NCI-H524 (cell line): ENCODE data around the gene PHF21B.
"Not testable (repeated sequence)": the region's sequence is repeated elsewhere in the genome, so short reads cannot be mapped to it uniquely, and the experiment has no call there.

Source experiments
- DNase-seq, 2 experiments: peaks; one replicate each; lab custom pipeline; 2025; lab: John Stamatoyannopoulos, UW

Gene PHF21B

GRCh38 chr22:44933666-44934453 lies 75.9 kb downstream of the PHF21B start:
- no peak for DNase-seq

GRCh38 chr22:44932493-44932892 lies 77.3 kb downstream of the PHF21B start:
- DNase-seq, result no peak

GRCh38 chr22:44931766-44932165 lies 78.0 kb downstream of the PHF21B start:
- no peak for DNase-seq

DNA sequence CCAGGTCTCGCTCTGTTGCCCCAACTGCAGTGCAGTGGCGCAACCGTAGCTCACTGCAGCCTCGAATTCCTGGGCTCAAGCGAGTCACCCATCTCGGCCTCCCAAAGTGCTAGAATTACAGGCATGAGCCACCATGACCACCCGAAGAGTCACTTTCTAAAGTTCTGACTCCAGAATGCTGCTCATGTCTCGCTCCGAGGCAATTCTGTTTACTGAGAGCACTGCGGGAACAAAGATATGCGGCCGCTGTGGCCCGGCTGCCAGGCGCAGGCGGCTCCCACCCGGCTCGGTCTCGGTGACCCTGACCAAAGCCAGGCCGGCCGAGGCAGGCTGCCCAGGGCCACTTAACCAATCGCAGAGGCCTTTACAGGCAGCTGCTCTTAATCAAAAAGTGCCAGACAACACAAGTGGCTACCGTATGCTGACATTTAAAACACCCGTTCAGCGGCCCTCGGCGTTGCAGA lies 78.7 kb downstream of the PHF21B start:
- DNase-seq, result no peak

GRCh38 chr22:44930711-44931035 lies 79.1 kb downstream of the PHF21B start:
- DNase-seq, result no peak

DNA sequence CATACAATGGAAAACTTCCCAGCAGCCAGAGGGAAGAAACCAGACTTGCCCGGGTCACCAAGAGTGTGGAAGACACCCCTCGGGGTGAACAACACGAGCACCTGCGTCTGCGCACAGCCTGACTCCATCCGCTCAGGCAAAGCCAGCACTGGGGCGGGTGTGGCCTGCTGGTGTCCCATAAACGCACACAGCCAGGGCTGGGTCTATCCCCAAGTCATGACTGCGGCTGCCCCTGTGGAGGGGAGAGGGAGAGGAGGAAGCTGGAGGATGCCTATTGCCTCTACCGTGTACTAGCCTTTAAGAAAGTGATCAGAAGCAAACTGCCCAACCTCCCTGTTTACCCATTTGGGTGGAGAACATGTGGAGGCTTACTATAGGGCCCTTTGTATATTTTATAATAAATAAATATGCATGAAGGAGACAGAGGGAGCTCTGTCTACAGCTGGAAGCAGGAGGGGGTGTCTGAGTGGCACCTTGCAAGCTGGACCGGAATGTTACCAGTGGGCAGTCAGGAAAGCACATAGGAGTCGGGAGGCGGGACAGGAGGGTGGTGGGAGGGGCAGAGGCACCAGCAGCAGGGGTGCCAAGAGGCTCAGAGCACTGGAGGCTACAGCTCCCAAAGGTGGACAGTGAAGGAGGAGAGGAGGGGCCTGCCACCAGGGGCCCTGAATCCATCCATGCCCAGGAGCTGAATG lies 79.6 kb downstream of the PHF21B start:
- DNase-seq, result no peak

DNA sequence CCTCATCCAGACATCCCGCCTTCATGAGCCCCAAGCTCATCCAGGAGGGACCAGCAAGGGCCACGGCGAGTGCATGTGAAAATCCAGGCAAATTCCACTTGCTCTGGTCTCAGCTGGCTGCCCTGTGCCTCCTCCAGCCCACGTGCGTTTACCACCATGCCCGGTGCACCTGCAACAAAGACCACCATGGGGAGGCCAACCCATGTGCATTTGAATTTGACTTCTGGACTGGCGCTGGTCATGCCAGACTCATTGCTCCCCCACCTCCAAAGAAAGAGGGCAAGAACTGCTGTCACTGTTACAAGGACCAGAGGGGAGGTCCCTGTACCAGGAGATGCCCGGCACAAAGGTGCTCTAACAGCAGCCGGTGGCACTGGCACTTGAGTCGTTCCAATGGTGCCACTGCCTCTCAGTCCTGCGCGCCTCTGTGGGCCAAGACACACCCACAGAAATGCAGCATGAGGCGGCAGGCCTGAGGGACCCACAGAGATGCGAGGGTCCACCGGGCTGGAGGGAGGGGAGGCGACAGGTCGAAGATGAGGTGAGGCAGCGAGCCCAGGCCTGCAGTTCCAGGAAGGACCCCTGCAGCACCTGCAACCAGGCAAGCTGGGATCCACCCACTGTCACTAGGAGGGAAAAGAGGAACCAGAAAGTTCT lies 80.3 kb downstream of the PHF21B start:
- DNase-seq, result no peak

DNA sequence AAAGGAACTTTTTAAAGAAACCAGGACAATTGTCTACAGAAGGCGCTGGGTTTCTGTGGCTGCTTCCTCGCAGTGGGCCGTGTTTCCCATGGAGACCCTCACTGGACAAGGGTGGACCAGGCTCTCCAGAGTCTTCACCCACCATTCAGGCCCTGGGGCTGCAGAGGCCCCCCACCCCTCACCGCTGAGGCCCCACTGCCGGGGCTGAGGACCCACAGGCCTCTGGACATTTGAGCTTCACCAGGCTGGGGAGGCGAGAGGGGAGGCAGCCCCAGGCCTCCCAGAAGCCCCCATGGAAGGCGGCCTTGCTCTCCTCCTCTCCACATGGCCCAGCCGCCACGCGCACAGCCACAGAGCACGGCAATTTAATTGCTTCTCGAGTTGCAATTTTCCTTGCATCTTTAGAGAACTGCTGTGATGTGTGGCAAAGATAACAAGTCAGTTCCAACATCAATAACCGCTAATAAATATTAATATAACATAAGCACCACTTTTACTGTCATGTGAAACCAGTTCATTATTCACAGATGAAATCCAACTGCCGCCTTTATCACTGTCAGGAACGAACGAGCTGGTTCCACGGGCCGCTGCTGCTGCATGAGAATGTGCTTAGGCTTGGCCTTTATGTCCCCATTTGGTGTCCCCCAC lies 81.0 kb downstream of the PHF21B start:
- DNase-seq, result no peak

- no peak for DNase-seq
These were observed 81.7 kb downstream of the PHF21B start for GRCh38 chr22:44928136-44928463.

DNA sequence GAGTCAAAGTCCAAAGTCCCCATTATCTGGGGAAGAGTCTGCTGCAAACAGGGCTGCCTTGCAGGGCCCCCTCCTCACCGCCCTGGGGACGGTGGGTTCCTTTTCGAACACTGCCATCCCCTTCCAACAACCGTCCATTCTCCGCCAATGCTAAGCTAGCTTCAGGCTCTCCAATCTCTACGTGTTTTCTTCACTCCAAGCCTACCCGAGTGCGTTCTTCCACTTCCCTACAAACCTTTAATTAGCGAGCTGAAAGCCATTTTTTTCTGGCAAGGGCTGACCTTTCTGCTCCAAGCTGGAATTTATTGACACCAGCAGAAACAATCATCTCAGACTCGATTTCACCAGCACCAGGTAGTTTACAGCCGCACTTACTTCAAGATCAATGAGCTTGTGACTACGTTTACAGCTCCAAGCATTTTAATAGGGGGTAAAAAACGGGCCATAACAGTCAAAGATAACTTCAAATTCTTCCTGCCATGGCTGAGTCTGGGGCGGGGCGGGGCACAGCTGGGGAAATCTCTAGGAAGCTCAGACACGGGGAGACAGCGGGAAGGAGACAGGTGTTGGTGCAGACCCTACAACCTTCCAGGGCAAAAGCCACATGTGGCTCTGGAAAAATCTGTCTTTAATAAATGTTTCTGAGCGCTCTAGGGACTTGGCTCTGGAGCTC lies 82.2 kb downstream of the PHF21B start:
- DNase-seq, result no peak

DNA sequence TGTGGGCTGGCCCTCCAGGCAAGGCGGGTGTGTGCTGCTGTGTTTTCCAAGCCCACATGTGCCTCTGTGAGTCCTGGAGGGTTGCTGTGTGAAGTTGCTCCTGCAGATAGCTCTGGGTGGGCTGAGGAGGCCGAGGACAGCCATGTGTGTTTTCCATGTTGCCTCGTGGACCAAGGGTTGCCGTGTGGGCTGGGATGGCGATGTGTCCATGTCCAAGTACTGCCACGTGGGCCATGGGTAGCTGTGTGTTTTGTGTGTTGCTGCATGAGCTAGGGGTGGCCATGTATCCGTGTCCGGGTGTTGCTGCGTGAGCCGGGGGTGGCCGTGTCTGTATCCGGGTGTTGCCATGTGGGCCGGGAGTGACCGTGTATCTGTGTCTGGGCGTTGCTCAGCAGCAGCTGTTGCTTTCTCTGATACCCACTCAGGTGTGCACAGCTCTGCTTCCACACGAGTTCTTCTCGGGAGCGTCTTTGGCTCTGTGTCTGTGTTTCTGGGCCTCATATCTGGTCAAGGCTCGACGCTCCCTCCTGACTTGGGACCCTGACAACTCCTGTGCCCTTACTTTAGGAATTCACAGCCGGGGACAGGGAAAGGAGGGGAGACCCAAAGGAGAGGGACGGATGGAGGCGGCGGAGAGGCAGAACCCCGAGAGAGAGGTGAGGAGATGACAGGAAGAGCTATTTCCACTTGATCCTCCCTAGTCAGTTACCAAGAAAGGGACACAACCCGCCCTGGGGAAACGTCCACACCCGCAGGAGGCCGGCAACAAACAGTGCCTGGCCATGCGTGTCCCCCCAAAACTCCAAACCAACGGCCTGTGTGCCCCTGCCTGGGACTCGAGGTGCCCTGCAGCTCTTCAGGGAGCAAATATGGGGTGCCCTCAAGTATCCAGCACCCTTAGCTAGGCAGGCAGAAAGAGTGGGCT lies 83.1 kb downstream of the PHF21B start:
- no peak for DNase-seq

DNA sequence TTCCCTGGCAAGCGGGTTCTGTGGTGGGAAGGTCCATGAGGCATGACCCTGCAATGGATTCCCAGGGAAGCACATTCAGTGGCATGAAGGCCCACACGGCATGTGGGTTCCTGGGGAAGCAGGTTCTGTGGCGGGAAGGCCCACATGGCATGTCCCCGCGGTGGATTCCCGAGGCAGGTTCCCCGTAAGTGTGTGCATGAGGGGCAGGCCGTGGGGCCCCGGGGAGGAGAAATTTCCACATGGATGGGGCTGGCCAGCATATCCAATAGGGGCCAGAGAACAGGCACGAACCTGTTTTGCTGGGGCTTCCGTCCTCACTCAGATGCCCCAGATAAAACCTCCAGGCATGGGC lies 83.7 kb downstream of the PHF21B start:
- no peak for DNase-seq

DNA sequence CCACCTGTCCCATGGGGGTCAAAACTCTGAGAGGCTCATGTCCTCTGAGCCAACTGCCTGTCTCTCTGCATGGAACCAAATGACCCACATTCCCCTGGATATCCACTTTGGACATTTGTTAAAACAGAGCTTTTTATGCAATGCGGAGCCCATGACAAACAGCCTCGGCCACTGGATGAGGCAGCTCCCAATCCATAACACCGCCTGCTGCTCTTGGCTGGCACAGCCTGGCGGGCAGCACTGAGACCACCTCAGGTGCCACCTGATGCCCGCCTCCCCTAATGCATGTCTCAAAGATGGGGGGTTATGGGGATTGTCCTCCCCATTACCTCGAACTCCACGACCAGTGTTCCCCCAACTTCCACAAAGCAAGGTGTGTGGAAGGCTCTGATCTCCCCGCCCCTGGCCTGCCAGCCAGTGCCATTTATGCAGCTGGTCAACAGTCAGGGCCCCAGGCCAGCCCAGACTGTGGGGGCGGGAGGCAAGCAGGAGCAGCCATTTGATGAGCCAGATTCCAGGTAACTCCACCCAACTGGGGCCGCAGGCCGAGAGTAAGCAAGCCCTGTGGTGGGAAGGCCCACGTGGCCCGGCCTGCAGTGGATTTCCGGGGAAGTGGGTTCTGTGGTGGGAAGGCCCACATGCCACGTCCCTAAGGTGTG lies 84.2 kb downstream of the PHF21B start:
- no peak for DNase-seq

DNA sequence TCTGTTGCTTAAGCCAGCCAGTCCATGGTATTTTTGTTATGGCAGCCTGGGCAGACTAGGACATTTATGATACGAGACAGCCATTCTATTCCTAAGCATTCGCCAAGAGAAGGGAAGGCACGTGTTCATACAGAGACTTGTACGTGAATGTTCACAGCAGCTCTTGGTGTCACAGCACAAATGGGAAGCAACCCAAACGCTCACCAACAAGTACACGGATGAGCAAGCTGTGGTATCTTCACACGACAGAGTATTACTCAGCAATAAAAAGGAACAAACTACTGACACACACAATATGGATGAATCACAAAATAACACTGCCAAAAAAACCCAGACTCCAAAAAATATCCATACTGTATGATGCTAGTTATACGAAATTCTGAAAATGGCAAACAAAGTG lies 85.1 kb downstream of the PHF21B start:
- DNase-seq, result no peak

DNA sequence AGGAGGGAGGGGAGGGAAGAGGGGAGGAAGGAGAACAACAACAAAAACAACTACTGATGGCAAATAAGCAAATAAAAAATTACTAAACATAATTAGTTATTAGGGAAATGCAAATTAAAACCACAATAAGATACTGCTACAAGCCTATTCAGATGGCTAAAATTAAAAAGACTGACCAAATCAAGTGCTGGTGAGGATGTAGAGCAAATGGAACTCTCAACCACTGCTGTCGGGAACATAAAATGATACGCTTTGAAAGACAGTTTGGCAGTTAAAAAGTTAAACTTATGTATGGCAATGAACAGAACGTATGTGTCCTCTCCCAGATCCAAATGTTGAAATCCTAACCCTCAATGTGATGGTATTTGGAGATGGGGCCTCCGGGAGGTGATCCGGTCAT lies 85.7 kb downstream of the PHF21B start:
- DNase-seq, result no peak

GRCh38 chr22:44921766-44922165 lies 88.0 kb downstream of the PHF21B start:
- not testable (repeated sequence) for DNase-seq

DNA sequence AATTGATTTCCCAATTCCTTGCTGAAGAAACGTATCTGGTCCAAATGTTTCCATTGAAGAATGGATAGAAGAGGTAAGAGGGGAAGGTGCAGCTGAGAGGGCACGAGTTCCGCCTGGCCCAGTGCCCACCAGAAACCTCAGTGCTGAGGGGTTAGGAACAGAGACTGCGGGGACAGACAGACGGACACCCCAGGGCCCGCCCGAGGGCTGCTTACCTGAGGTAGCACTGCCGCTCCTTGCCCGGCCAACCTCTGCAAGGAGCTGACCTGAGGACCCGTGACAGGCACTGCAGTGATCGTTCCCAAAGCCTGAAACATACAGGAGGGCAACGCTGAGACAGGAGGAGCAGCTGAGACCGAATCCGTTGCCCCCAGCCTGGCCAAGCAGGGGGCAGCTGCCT lies 89.6 kb downstream of the PHF21B start:
- no peak for DNase-seq

DNA sequence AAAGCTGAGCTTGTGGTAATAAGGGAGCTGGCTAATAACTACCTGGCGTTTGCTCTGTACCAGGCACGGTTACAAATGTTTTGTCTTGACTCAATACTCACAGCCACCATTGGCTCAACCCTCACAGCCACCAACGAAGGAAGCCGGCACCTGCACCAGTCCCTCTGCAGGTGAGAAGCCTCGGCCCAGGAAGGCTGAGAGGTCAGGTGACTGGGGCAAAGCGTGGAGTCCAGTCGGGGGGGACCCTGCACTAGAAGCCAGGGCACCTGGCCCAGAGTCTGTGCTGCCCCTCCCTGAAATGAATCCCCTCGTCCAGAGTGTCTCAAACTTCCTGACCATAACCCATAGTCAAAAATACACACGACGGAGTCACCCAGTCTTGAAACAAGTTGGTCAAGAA lies 90.1 kb downstream of the PHF21B start:
- no peak for DNase-seq

DNA sequence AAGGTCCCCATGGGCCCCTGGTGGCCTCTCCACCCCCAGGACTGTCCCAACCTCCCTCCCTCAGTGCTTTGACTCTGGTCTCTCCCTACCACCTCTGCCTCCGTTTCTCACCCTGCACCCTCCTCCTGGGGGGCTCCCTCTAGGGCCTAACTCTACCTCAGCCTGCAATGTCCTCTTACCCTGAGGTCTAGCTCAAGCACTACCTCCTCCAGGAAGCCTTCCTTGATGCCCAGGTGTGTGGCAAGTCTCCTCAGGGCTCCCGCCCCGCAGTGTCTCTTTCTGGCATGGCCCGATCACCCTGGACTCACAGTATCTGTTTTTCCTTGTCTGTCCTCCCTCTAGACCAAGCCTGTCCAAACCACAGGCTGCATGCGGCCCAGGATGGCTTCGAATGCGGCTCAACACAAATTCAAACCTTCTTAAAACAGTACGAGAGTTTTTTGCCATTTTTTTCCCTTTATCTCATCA lies 90.8 kb downstream of the PHF21B start:
- DNase-seq, result no peak

GRCh38 chr22:44918166-44918924 lies 91.5 kb downstream of the PHF21B start:
- no peak for DNase-seq
